Activated naive CD8-positive, alpha-beta T cell treated with anti-CD3 and anti-CD28 coated beads, Interleukin-2, amount 50 U/mL, for 24 hours (primary cell): ENCODE data around the gene CUBN.

Source experiments
- ATAC-seq: fragments of 150-1000 bp; cut with Tn5 transposase; one replicate; pipeline ENCODE4 v1.10.0; 2021
- DNase-seq: peaks from one replicate; pipeline ENCODE4 v3.0.0; 2021
- H3K27ac Mint-ChIP-seq: one replicate; pipeline ENCODE4 v1.8.0; 2021; ENCODE audit warnings: mild to moderate bottlenecking, mixed read lengths
- H3K27me3 Mint-ChIP-seq: one replicate; pipeline ENCODE4 v1.8.0; 2021; ENCODE audit warnings: mixed read lengths
- H3K36me3 Mint-ChIP-seq: one replicate; pipeline ENCODE4 v1.8.0; 2021; ENCODE audit warnings: low read depth, mixed read lengths
- H3K4me1 Mint-ChIP-seq: one replicate; pipeline ENCODE4 v1.8.0; 2021; ENCODE audit warnings: mixed read lengths
- H3K4me3 Mint-ChIP-seq: one replicate; pipeline ENCODE4 v1.8.0; 2021; ENCODE audit warnings: mild to moderate bottlenecking, moderate library complexity, mixed read lengths
- H3K9me3 Mint-ChIP-seq: one replicate; pipeline ENCODE4 v1.8.0; 2021; ENCODE audit warnings: mixed read lengths

Gene CUBN

GRCh38 chr10:16952610-16953009 lies 177.0 kb downstream of the CUBN start:
- Mint-ChIP-seq H3K36me3 (no peaks in the 10 kb centered on the region), H3K9me3 (no peaks in the 10 kb centered on the region), H3K27ac (no peak overlapping the region), H3K4me3 (no peak overlapping the region), H3K27me3 (no peaks in the 10 kb centered on the region), H3K4me1 (peaks cover 14% of the 10 kb centered on the region)
- DNase-seq (no peak), ATAC-seq (no peak)

- H3K27ac Mint-ChIP-seq: no peak overlapping the region
- H3K4me3 Mint-ChIP-seq: no peak overlapping the region
- no peaks in the 10 kb centered on the region for H3K36me3 Mint-ChIP-seq
- H3K27me3 Mint-ChIP-seq: no peaks in the 10 kb centered on the region
- no peak for DNase-seq
- H3K4me1 Mint-ChIP-seq: peaks cover 14% of the 10 kb centered on the region
- no peaks in the 10 kb centered on the region for H3K9me3 Mint-ChIP-seq
- ATAC-seq: no peak
These were observed 177.5 kb downstream of the CUBN start for GRCh38 chr10:16952080-16952479.

- ATAC-seq (peak; percentile 46), DNase-seq (no peak)
- Mint-ChIP-seq H3K9me3 (no peaks in the 10 kb centered on the region), H3K27ac (no peak overlapping the region), H3K27me3 (no peaks in the 10 kb centered on the region), H3K4me3 (no peak overlapping the region), H3K4me1 (peaks cover 14% of the 10 kb centered on the region), H3K36me3 (peaks cover 2% of the 10 kb centered on the region)
These were observed 178.7 kb downstream of the CUBN start for GRCh38 chr10:16950656-16951601.

DNA sequence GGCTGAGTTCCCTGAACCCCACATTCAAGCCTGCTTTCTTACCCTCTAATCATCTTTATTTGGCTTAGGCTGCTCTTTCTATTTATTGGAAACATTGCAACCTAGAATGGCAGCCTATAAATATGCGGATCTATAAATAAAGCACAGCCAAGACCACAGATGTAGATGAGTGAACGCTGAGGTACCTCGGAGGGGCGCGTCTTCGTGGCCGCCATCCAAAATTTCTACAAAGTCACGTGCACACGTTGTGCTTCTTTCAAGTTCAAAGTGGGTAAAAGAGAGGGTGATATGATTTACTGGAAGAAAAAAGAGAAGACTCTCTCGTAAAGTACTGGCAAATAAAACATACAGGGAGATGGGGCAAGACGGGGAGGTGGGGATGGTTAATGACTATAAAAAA lies 179.8 kb downstream of the CUBN start:
- H3K36me3 Mint-ChIP-seq: peaks cover 2% of the 10 kb centered on the region
- no peak for ATAC-seq
- no peak overlapping the region for H3K27ac Mint-ChIP-seq
- H3K27me3 Mint-ChIP-seq: no peaks in the 10 kb centered on the region
- no peaks in the 10 kb centered on the region for H3K9me3 Mint-ChIP-seq
- DNase-seq: no peak
- H3K4me3 Mint-ChIP-seq: no peak overlapping the region
- peaks cover 14% of the 10 kb centered on the region for H3K4me1 Mint-ChIP-seq

GRCh38 chr10:16948361-16948760 lies 181.2 kb downstream of the CUBN start:
- ATAC-seq: peak; percentile 20
- peaks cover 2% of the 10 kb centered on the region for H3K36me3 Mint-ChIP-seq
- no peak overlapping the region for H3K4me3 Mint-ChIP-seq
- H3K4me1 Mint-ChIP-seq: peaks cover 17% of the 10 kb centered on the region
- no peaks in the 10 kb centered on the region for H3K9me3 Mint-ChIP-seq
- no peak overlapping the region for H3K27ac Mint-ChIP-seq
- H3K27me3 Mint-ChIP-seq: no peaks in the 10 kb centered on the region
- DNase-seq: peak; percentile 10

DNA sequence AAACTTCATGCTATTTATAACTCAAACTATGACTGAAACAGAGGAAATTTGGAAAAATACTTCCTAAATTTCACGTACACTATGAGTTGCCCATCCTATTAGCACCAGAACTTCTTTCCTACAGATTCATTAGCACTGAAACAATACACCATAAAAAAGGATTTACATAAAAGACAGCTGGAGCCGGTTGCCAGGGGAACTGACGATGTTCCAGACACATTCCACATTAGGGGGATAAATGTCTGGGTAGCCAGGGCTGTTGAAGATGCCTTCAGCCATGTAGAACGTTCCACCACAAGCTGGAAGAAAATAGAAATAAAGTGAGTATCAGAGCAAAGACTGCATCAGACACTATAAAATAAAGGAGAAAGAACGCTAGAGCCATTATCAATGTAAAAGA lies 182.5 kb downstream of the CUBN start:
- ATAC-seq: no peak
- Mint-ChIP-seq H3K27ac (no peak overlapping the region), H3K4me3 (no peak overlapping the region), H3K4me1 (peaks cover 13% of the 10 kb centered on the region), H3K36me3 (peaks cover 2% of the 10 kb centered on the region), H3K9me3 (no peaks in the 10 kb centered on the region), H3K27me3 (no peaks in the 10 kb centered on the region)
- DNase-seq: no peak

DNA sequence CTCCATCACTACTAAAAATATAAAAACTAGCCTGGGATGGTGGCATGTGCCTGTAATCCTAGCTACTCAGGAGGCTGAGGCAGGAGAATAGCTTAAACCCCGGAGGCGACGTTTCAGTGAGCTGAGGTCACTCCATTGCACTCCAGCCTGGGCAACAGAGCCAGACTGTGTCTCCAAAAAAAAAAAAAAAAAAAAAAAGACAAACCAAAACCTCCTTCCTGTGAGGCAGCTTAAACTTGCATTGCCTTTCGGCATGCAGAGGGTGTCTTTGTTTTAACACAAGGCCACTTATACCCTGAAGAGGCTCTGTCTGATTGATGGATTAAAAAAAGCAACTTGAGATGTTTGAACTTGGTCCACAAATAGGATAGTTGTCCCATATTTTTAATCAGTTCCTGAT lies 184.0 kb downstream of the CUBN start:
- Mint-ChIP-seq H3K27ac (no peak overlapping the region), H3K36me3 (peaks cover 2% of the 10 kb centered on the region), H3K4me3 (no peak overlapping the region), H3K27me3 (no peaks in the 10 kb centered on the region), H3K9me3 (no peaks in the 10 kb centered on the region), H3K4me1 (peaks cover 8% of the 10 kb centered on the region)
- DNase-seq: no peak
- ATAC-seq: no peak

DNA sequence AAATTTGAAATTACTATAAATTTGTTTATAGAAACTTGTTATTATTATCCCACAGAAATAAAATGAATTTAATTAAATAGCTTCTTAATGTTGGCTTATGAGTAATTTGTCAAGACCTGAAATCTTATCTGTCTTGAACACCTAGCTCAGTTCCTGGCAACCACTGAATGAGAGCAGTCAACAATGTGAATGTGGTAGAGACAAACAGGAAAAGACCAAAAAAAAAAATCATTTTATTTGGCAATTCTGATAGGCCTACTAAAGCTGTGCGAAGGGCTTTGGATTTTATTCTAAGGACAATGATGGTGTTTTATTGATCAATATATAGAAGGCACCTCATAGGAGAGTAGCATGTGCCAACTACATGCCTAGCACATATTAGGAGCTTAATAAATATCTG lies 184.6 kb downstream of the CUBN start:
- Mint-ChIP-seq H3K36me3 (peaks cover 2% of the 10 kb centered on the region), H3K9me3 (no peaks in the 10 kb centered on the region), H3K27ac (no peak overlapping the region), H3K4me1 (peaks cover 8% of the 10 kb centered on the region), H3K27me3 (no peaks in the 10 kb centered on the region), H3K4me3 (no peak overlapping the region)
- ATAC-seq (no peak), DNase-seq (no peak)

DNA sequence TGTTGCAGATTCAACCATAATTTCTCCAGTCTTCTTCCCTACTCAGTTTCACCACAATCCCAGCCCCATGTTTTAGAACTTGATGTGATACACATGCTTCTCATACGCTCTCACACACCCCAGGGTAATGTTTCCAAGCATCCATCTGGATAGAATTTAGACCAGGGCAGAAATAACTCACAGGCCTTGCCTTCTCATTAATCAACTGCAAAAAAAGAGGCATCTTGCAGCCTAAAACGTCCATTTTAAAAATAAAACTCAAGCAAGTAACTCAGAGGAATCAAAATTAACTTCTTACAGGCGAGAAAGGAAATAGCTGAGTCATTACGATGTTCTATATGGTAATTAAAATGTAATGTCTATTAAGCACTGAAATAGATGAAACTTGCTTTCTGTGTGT lies 185.2 kb downstream of the CUBN start:
- no peak for DNase-seq
- Mint-ChIP-seq H3K4me3 (no peak overlapping the region), H3K4me1 (peaks cover 8% of the 10 kb centered on the region), H3K36me3 (peaks cover 2% of the 10 kb centered on the region), H3K27me3 (no peaks in the 10 kb centered on the region), H3K27ac (no peak overlapping the region), H3K9me3 (no peaks in the 10 kb centered on the region)
- ATAC-seq: no peak

DNA sequence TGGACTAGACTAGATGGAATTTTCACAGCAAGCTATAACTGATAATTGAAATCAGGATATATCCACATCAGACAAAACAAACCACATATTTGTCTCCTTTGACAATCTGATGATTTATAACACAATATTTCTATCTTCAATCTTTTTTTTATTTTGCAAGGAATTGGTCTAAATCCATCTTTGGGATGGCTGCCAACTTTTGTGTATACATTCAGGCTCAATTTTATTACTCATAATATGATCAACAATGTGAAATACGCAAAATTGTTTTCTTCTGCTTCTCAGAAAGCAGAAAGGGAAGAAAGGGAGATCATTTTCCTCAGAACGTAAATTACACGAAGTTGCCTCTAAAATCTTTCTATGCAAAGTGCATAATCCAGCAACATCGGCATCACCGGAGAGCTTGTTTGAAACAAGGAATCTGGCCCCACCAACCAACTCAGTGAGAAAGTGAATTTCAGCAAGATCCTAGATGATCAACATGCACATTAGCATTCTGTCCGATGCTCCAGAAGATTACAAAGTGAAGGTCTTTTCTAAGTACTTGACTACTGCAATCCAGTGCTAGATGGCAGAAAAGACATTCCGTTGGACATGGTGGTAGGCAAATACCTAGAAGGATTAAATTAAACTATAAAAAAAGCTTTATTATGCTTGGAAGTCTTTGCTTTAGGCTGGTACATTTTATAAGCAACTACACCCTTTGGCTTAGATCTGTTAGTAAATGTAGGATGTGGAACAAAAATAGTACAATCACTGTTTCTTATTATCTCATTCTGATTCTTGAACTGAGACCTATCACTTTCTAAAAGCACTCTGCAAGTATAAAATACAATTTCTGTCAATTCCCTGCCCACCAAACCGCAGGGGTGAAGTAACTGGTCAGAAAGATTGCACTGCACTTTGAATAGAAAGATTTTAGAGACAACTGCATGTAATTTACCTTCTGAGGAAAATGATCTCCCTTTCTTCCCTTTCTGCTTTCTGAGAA lies 186.0 kb downstream of the CUBN start:
- H3K9me3 Mint-ChIP-seq: no peaks in the 10 kb centered on the region
- no peaks in the 10 kb centered on the region for H3K27me3 Mint-ChIP-seq
- H3K4me1 Mint-ChIP-seq: peaks cover 8% of the 10 kb centered on the region
- no peak overlapping the region for H3K4me3 Mint-ChIP-seq
- no peak overlapping the region for H3K27ac Mint-ChIP-seq
- H3K36me3 Mint-ChIP-seq: peaks cover 2% of the 10 kb centered on the region
- DNase-seq (no peak), ATAC-seq (no peak)

DNA sequence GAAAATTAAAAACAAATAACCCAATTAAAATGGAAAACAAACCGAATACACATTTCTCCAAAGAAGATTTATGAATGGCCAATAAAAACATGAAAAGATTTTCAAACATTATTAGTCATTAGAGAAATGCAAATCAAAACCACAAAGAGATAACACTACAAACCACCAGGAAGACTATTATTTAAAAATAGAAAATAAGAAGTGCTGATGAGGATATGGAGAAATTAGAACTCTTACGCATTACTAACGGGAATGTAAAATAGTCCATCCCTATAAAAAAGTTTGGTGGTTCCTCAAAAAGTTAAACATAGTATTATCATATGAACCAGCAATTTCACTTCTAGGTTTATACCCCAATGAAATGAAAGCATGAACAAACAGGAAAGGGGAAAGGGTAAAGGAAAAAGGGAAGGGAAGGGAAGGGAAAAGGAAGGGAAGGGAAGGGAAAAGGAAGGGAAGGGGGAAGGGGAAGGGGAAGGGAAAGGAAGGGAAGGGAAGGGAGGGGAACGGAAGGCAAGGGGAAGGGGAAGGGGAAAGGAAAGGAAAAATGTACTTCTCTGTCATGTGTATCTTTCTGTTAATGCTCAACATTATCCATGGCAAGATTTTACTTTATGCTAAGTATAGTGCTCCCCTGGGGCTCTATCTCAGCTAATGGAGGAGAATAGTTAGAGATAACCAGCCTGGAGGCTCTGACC lies 187.1 kb downstream of the CUBN start:
- DNase-seq: no peak
- no peak for ATAC-seq
- Mint-ChIP-seq H3K27ac (no peak overlapping the region), H3K4me3 (no peak overlapping the region), H3K9me3 (no peaks in the 10 kb centered on the region), H3K36me3 (peaks cover 2% of the 10 kb centered on the region), H3K4me1 (peaks cover 6% of the 10 kb centered on the region), H3K27me3 (no peaks in the 10 kb centered on the region)

GRCh38 chr10:16941870-16942269 lies 187.7 kb downstream of the CUBN start:
- no peak for ATAC-seq
- Mint-ChIP-seq H3K4me1 (peaks cover 6% of the 10 kb centered on the region), H3K27me3 (no peaks in the 10 kb centered on the region), H3K27ac (no peak overlapping the region), H3K36me3 (peaks cover 2% of the 10 kb centered on the region), H3K4me3 (no peak overlapping the region), H3K9me3 (no peaks in the 10 kb centered on the region)
- no peak for DNase-seq

- Mint-ChIP-seq H3K27ac (no peak overlapping the region), H3K4me1 (peaks cover 6% of the 10 kb centered on the region), H3K27me3 (no peaks in the 10 kb centered on the region), H3K36me3 (no peaks in the 10 kb centered on the region), H3K4me3 (no peak overlapping the region), H3K9me3 (no peaks in the 10 kb centered on the region)
- DNase-seq (no peak), ATAC-seq (no peak)
These were observed 188.5 kb downstream of the CUBN start for GRCh38 chr10:16941067-16941466.

DNA sequence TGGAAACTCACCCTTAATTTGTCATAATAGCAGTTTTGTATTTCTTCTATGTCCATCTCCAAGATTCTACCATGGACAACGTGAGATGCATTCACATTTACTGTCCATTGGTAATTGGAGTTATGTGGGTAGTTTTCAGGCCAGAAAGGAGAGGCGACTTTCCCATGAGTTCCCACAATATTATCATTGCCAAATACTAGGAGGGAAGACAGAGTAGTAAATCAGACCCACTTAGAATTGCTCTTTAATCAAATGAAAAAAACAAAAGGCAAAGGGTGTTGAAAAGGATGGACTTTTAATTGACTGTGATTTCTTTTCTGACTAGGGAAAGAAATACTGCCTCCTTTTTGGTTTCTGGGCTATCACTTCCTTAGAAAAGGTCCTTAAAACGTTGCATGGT lies 190.7 kb downstream of the CUBN start:
- H3K36me3 Mint-ChIP-seq: no peaks in the 10 kb centered on the region
- ATAC-seq: no peak
- DNase-seq: no peak
- no peak overlapping the region for H3K27ac Mint-ChIP-seq
- no peaks in the 10 kb centered on the region for H3K27me3 Mint-ChIP-seq
- H3K4me1 Mint-ChIP-seq: peaks cover 3% of the 10 kb centered on the region
- H3K9me3 Mint-ChIP-seq: no peaks in the 10 kb centered on the region
- no peak overlapping the region for H3K4me3 Mint-ChIP-seq
